ENCODE data around the gene ADCYAP1. TPM values are rescaled to one million over a fixed set of nuclear protein-coding genes. Genes with fewer than 3 reads are reported as not detected.

Gene ADCYAP1
- total and polyA plus RNA-seq, 4 donors, result 0.05 to 0.48 (median 0.11) TPM

GRCh38 chr18:886076-886475, 18.6 kb upstream of the ADCYAP1 start:
- TF ChIP-seq, protein P1, sequence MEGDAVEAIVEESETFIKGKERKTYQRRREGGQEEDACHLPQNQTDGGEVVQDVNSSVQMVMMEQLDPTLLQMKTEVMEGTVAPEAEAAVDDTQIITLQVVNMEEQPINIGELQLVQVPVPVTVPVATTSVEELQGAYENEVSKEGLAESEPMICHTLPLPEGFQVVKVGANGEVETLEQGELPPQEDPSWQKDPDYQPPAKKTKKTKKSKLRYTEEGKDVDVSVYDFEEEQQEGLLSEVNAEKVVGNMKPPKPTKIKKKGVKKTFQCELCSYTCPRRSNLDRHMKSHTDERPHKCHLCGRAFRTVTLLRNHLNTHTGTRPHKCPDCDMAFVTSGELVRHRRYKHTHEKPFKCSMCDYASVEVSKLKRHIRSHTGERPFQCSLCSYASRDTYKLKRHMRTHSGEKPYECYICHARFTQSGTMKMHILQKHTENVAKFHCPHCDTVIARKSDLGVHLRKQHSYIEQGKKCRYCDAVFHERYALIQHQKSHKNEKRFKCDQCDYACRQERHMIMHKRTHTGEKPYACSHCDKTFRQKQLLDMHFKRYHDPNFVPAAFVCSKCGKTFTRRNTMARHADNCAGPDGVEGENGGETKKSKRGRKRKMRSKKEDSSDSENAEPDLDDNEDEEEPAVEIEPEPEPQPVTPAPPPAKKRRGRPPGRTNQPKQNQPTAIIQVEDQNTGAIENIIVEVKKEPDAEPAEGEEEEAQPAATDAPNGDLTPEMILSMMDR (IDR thresholded peaks at IDR 0.05; ENCODE audit: control extremely low read depth, extremely low read depth), result no peak
- no peak overlapping the region for H3K27ac ChIP-seq (ENCODE audit: low read depth in 1 of 2, low read length in 1 of 2)
- WGBS, 2 donors, result 77 to 89% methylated on average over 1 of the region's 1 CpG
- H3K9ac ChIP-seq (ENCODE audit: insufficient read depth in 1 of 2, low read length in 2 of 2), result no peak overlapping the region
- H3K4me1 ChIP-seq (ENCODE audit: control insufficient read depth in 5 of 5, insufficient read depth in 5 of 5, low read length in 5 of 5), result no peaks in the 10 kb centered on the region
- no peaks in the 10 kb centered on the region for H3K27me3 ChIP-seq (ENCODE audit: control insufficient read depth in 3 of 3, insufficient read depth in 3 of 3, low read length in 2 of 3)
- H3K9me3 ChIP-seq (ENCODE audit: control insufficient read depth in 4 of 4, insufficient read depth in 3 of 4, low read length in 3 of 4), result peaks cover 0 to 5% (median 0%) of the 10 kb centered on the region in 4 donors
- DNase-seq (no peak), ATAC-seq (ENCODE audit: insufficient read depth, low FRiP score) (no peak)
- H3K36me3 ChIP-seq (ENCODE audit: control insufficient read depth in 4 of 4, insufficient read depth in 4 of 4, low read length in 4 of 4), result no peaks in the 10 kb centered on the region
- H3K4me3 ChIP-seq, result no peak overlapping the region

GRCh38 chr18:887716-888115, 17.0 kb upstream of the ADCYAP1 start:
- no peaks in the 10 kb centered on the region for H3K4me1 ChIP-seq (ENCODE audit: control insufficient read depth in 5 of 5, insufficient read depth in 5 of 5, low read length in 5 of 5)
- no peak overlapping the region for H3K4me3 ChIP-seq
- TF ChIP-seq, protein P1 (IDR thresholded peaks at IDR 0.05; ENCODE audit: control extremely low read depth, extremely low read depth), result no peak
- ATAC-seq (ENCODE audit: insufficient read depth, low FRiP score), result no peak
- no peak for DNase-seq
- H3K9ac ChIP-seq (ENCODE audit: insufficient read depth in 1 of 2, low read length in 2 of 2), result no peak overlapping the region
- 56 to 62% methylated on average over 2 of the region's 2 CpGs for WGBS, 2 donors
- H3K27ac ChIP-seq (ENCODE audit: low read depth in 1 of 2, low read length in 1 of 2), result no peak overlapping the region
- H3K36me3 ChIP-seq (ENCODE audit: control insufficient read depth in 4 of 4, insufficient read depth in 4 of 4, low read length in 4 of 4), result no peaks in the 10 kb centered on the region
- H3K27me3 ChIP-seq (ENCODE audit: control insufficient read depth in 3 of 3, insufficient read depth in 3 of 3, low read length in 2 of 3), result peaks cover 0 to 4% (median 0%) of the 10 kb centered on the region in 3 donors
- peaks cover 0 to 5% (median 0%) of the 10 kb centered on the region in 4 donors for H3K9me3 ChIP-seq (ENCODE audit: control insufficient read depth in 4 of 4, insufficient read depth in 3 of 4, low read length in 3 of 4)

GRCh38 chr18:892316-892715, 12.4 kb upstream of the ADCYAP1 start:
- H3K27ac ChIP-seq (ENCODE audit: low read depth in 1 of 2, low read length in 1 of 2), result no peak overlapping the region
- no peak for ATAC-seq (ENCODE audit: insufficient read depth, low FRiP score)
- DNase-seq, result no peak
- H3K36me3 ChIP-seq (ENCODE audit: control insufficient read depth in 4 of 4, insufficient read depth in 4 of 4, low read length in 4 of 4), result no peaks in the 10 kb centered on the region
- 66 to 82% methylated on average over 4 of the region's 4 CpGs for WGBS, 2 donors
- no peak overlapping the region for H3K9ac ChIP-seq (ENCODE audit: insufficient read depth in 1 of 2, low read length in 2 of 2)
- no peaks in the 10 kb centered on the region for H3K4me1 ChIP-seq (ENCODE audit: control insufficient read depth in 5 of 5, insufficient read depth in 5 of 5, low read length in 5 of 5)
- no peaks in the 10 kb centered on the region for H3K9me3 ChIP-seq (ENCODE audit: control insufficient read depth in 4 of 4, insufficient read depth in 3 of 4, low read length in 3 of 4)
- no peak overlapping the region for H3K4me3 ChIP-seq
- TF ChIP-seq, protein P1 (IDR thresholded peaks at IDR 0.05; ENCODE audit: control extremely low read depth, extremely low read depth), result no peak
- H3K27me3 ChIP-seq (ENCODE audit: control insufficient read depth in 3 of 3, insufficient read depth in 3 of 3, low read length in 2 of 3), result peaks cover 0 to 22% (median 0%) of the 10 kb centered on the region in 3 donors

GRCh38 chr18:896315-896714, 8.4 kb upstream of the ADCYAP1 start:
- Histone ChIP-seq H3K27ac (ENCODE audit: low read depth in 1 of 2, low read length in 1 of 2) (no peak overlapping the region), H3K9me3 (ENCODE audit: control insufficient read depth in 4 of 4, insufficient read depth in 3 of 4, low read length in 3 of 4) (no peaks in the 10 kb centered on the region), H3K27me3 (ENCODE audit: control insufficient read depth in 3 of 3, insufficient read depth in 3 of 3, low read length in 2 of 3) (peaks cover 0 to 37% (median 2%) of the 10 kb centered on the region in 3 donors), H3K9ac (ENCODE audit: insufficient read depth in 1 of 2, low read length in 2 of 2) (no peak overlapping the region), H3K4me3 (no peak overlapping the region), H3K36me3 (ENCODE audit: control insufficient read depth in 4 of 4, insufficient read depth in 4 of 4, low read length in 4 of 4) (no peaks in the 10 kb centered on the region), H3K4me1 (ENCODE audit: control insufficient read depth in 5 of 5, insufficient read depth in 5 of 5, low read length in 5 of 5) (no peaks in the 10 kb centered on the region)
- ATAC-seq (ENCODE audit: insufficient read depth, low FRiP score), result no peak
- 81 to 93% methylated on average over 1 of the region's 1 CpG for WGBS, 2 donors
- TF ChIP-seq, protein P1 (IDR thresholded peaks at IDR 0.05; ENCODE audit: control extremely low read depth, extremely low read depth), result no peak
- DNase-seq, result no peak
